ENCODE results near the gene RNF13.

- TF ChIP-seq CTCF (IDR thresholded peaks at IDR 0.05) (no peak), TCF7L2 (IDR thresholded peaks at IDR 0.05; ENCODE audit: low read depth, low read length) (no peak), REST (IDR thresholded peaks at IDR 0.05; ENCODE audit: insufficient read depth in 1 of 2, low read depth in 2 of 2, low read length in 1 of 2) (no peak), POLR2AphosphoS5 (IDR thresholded peaks at IDR 0.05; ENCODE audit: low read depth, low read length) (no peak), SIN3A (IDR thresholded peaks at IDR 0.05; ENCODE audit: borderline replicate concordance, insufficient read depth, low read depth, low read length) (no peak)
Measured at GRCh38 chr3:149934524-149934923, 121.5 kb downstream of the RNF13 start.

Data from Panc1 (cell line).